HepG2 (cell line): ENCODE measurements around the gene ARMH1. TPM values are rescaled to one million over a fixed set of nuclear protein-coding genes. Genes with fewer than 3 reads are reported as not detected.

Experiments used
- ATAC-seq: fragments of 200-7000 bp; cut with Tn5 transposase; 3 replicates; pipeline ENCODE4 v1.9.1; 2020; ENCODE audit warnings: mild to moderate bottlenecking, moderate library complexity
- BruUV-seq: library from RNA; stranded (reverse); fragments of 400-500 nt; replicated peaks from 2 replicates; lab custom pipeline; 2021; lab: Mats Ljungman, UMichigan
- CTCF ChIA-PET: fragments of 300-600 bp; formaldehyde crosslinking; extraction: SDS; loops from one replicate; lab custom pipeline; 2021; ENCODE audit warnings: low total read pairs, inconsistent platforms, low intra/inter-chr PET ratio; lab: Yijun Ruan, JAX
- POLR2A ChIA-PET: fragments of 350-600 bp; sonication (Branson Sonifier 250); formaldehyde crosslinking; loops from one replicate; lab custom pipeline; 2020; ENCODE audit warnings: antibody characterized with exemption, inconsistent platforms; lab: Yijun Ruan, JAX
- DNase-seq: peaks from one replicate; pipeline ENCODE4 v3.0.0-alpha.2; 2015; ENCODE audit warnings: low spot score
- FAIRE-seq: peaks from 3 replicates; lab custom pipeline; 2011; peaks lifted over from hg19 to GRCh38; lab: Jason Lieb, UNC
- H2AFZ ChIP-seq: one replicate; pipeline ENCODE4 v1.6.1; 2011; ENCODE audit warnings: low read length, inconsistent platforms
- H3K27ac ChIP-seq: fragments of 300-600 bp; 3 replicates; pipeline ENCODE4 v1.8.0; 2011; ENCODE audit warnings: mixed run types, mild to moderate bottlenecking, mixed read lengths, low read length, inconsistent platforms; ENCODE audit not compliant: insufficient read depth; ENCODE audit errors: extremely low read length
- H3K27me3 ChIP-seq, 2 experiments: fragments of 200-600 bp in 1 of 2; 2 replicates in 1 of 2; 3 replicates in 1 of 2; pipeline versions ENCODE4 v1.6.0 to v1.8.0; 2011; ENCODE audit warnings: low read length in 2 of 2, mild to moderate bottlenecking in 2 of 2, moderate library complexity in 2 of 2, inconsistent platforms in 1 of 2; ENCODE audit not compliant: insufficient read depth in 2 of 2, control insufficient read depth in 1 of 2
- H3K36me3 ChIP-seq, 2 experiments: fragments of 200-600 bp in 1 of 2; replicated peaks in 1 of 2; 2 replicates in 1 of 2; 3 replicates in 1 of 2; pipeline versions ENCODE4 v1.5.1 to v1.8.0; 2011; ENCODE audit warnings: low read length in 2 of 2, inconsistent platforms in 1 of 2; ENCODE audit not compliant: insufficient read depth in 2 of 2, control insufficient read depth in 1 of 2
- H3K4me1 ChIP-seq: 2 replicates; pipeline ENCODE4 v1.5.1; 2012; ENCODE audit warnings: low read length, inconsistent platforms; ENCODE audit not compliant: insufficient read depth
- H3K4me2 ChIP-seq: 2 replicates; pipeline ENCODE4 v1.6.0; 2011; ENCODE audit warnings: low read depth, low read length, inconsistent platforms
- H3K4me3 ChIP-seq, 3 experiments: fragments of 200-600 bp in 1 of 3; sonication (generic), shearing (Covaris generic) in 1 of 3; replicated peaks in 1 of 3; 2 replicates each; pipeline ENCODE4 v1.5.1; 2011 to 2016; ENCODE audit warnings: low read length in 3 of 3, inconsistent platforms in 2 of 3, low read depth in 2 of 3, mild to moderate bottlenecking in 2 of 3, control low read depth in 1 of 3, mixed read lengths in 1 of 3; ENCODE audit not compliant: insufficient read depth in 1 of 3
- H3K79me2 ChIP-seq: one replicate; pipeline ENCODE4 v1.6.1; 2011; ENCODE audit warnings: low read length, inconsistent platforms; ENCODE audit not compliant: insufficient read depth
- H3K9ac ChIP-seq: 2 replicates; pipeline ENCODE4 v1.6.0; 2011; ENCODE audit warnings: mild to moderate bottlenecking, low read depth, low read length, inconsistent platforms; ENCODE audit not compliant: insufficient read depth
- H3K9me3 ChIP-seq: 2 replicates; pipeline ENCODE4 v1.5.1; 2012; ENCODE audit warnings: mild to moderate bottlenecking, low read length
- H4K20me1 ChIP-seq: 2 replicates; pipeline ENCODE4 v1.6.0; 2011; ENCODE audit warnings: inconsistent platforms, mild to moderate bottlenecking, low read length, moderate library complexity; ENCODE audit not compliant: insufficient read depth
- ARID5B ChIP-seq: IDR thresholded peaks from 2 replicates; pipeline ENCODE4 v1.4.0; 2020; ENCODE audit warnings: mild to moderate bottlenecking, missing genetic modification reagents
- CERS6 ChIP-seq: sonication (generic); formaldehyde crosslinking; IDR thresholded peaks from 2 replicates; pipeline ENCODE4 v1.5.0; 2020; ENCODE audit warnings: missing genetic modification reagents
- ETV5 ChIP-seq: IDR thresholded peaks from 2 replicates; pipeline ENCODE4 v1.6.1; 2018; ENCODE audit warnings: missing biosample characterization, missing genetic modification reagents, inconsistent platforms, borderline replicate concordance
- FOXA1 ChIP-seq, 2 experiments: fragments of 450-650 bp in 1 of 2; sonication (generic) in 1 of 2; formaldehyde crosslinking in 1 of 2; IDR thresholded peaks; 2 replicates each; pipeline versions ENCODE4 v1.4.0 to v1.6.1; 2016 to 2020; ENCODE audit warnings: missing genetic modification reagents in 1 of 2
- PATZ1 ChIP-seq: sonication (generic); formaldehyde crosslinking; IDR thresholded peaks from 2 replicates; pipeline ENCODE4 v1.4.0; 2020; ENCODE audit warnings: missing genetic modification reagents
- ZBTB33 ChIP-seq: sonication (generic); formaldehyde crosslinking; IDR thresholded peaks from 2 replicates; pipeline ENCODE4 v1.4.0; 2020; ENCODE audit warnings: missing genetic modification reagents
- ZNF180 ChIP-seq: sonication (generic); formaldehyde crosslinking; IDR thresholded peaks from 2 replicates; pipeline ENCODE4 v1.4.0; 2020; ENCODE audit warnings: low read depth, missing genetic modification reagents, borderline replicate concordance
- ZNF260 ChIP-seq: sonication (generic); formaldehyde crosslinking; IDR thresholded peaks from 2 replicates; pipeline ENCODE4 v1.4.0; 2020; ENCODE audit warnings: missing genetic modification reagents, low read depth, mild to moderate bottlenecking, borderline replicate concordance
- ZNF530 ChIP-seq: sonication (generic); formaldehyde crosslinking; IDR thresholded peaks from 2 replicates; pipeline ENCODE4 v1.5.0; 2020; ENCODE audit warnings: low read depth, mild to moderate bottlenecking, missing genetic modification reagents
- ZNF597 ChIP-seq: sonication (generic); formaldehyde crosslinking; IDR thresholded peaks from 2 replicates; pipeline ENCODE4 v1.5.0; 2020; ENCODE audit warnings: missing genetic modification reagents
- ZNF891 ChIP-seq: sonication (generic); formaldehyde crosslinking; IDR thresholded peaks from 2 replicates; pipeline ENCODE4 v1.5.0; 2020; ENCODE audit warnings: mild to moderate bottlenecking, missing genetic modification reagents
- WGBS: methylation state at CpG from one replicate; pipeline ENCODE4 v1.1.6; 2017; ENCODE audit warnings: low lambda C conversion rate; 5-methylcytosine and 5-hydroxymethylcytosine counted together
- in situ Hi-C: cut with HindIII; loops from 2 replicates; pipeline ENCODE4 v1.10.0; 2017; ENCODE audit warnings: low pct_unique_long_range_greater_than_20kb; ENCODE audit not compliant: extremely low pct_ligation_motif_present
- intact Hi-C: fragments of 100-400 bp; cut with micrococcal nuclease; formaldehyde crosslinking; loops from one replicate; pipeline ENCODE4 v1.10.0; 2022; ENCODE audit not compliant: unreplicated experiment
- polyA plus RNA-seq, 8 experiments: library from polyadenylated mRNA; depleted of rRNA in 3 of 8; stranded (reverse) in 7 of 8; unstranded in 1 of 8; fragments of >200 nt; fragmentation: Illumina TruSeq in 4 of 8; extraction: Trizol in 4 of 8; gene quantifications; 2 replicates each; pipeline versions ENCODE4 v1.2.1 to v1.2.3, GENCODE V29; 2011 to 2016; ENCODE audit warnings: low read depth in 4 of 8, missing spikeins in 1 of 8, mixed read lengths in 1 of 8; ENCODE audit not compliant: insufficient read depth in 1 of 8
- total RNA-seq, 5 experiments: library from RNA; depleted of rRNA; stranded (reverse); fragments of >200 nt; fragmentation: Illumina TruSeq; extraction: Trizol; gene quantifications; 2 replicates each; pipeline ENCODE4 v1.2.3, GENCODE V29; 2016; ENCODE audit warnings: low read depth in 1 of 5

ARMH1 gene
- total and polyA plus RNA-seq, 2 of the 13 experiments (the other 11 are each of a cell fraction or from before 2014, with no cell fraction given): 0.69 TPM; not detected in 1

- no peak overlapping the region for H3K9ac ChIP-seq
- peak; percentile 86 for ATAC-seq
- no peak overlapping the region for H3K4me3 ChIP-seq
- in situ Hi-C loops: no loop called here
- peak; percentile 50 for DNase-seq
- no peak overlapping the region for H3K4me2 ChIP-seq
- no peaks in the 10 kb centered on the region for H3K36me3 ChIP-seq
- no peaks in the 10 kb centered on the region for H3K9me3 ChIP-seq
- no peaks in the 10 kb centered on the region for H4K20me1 ChIP-seq
- H3K79me2 ChIP-seq: no peaks in the 10 kb centered on the region
- ChIA-PET POLR2A (no interaction called here), CTCF (no interaction called here)
- H3K27me3 ChIP-seq: no peaks in the 10 kb centered on the region
- peaks cover 28% of the 10 kb centered on the region for H3K4me1 ChIP-seq
- no TSS peak for BruUV-seq
- no peak overlapping the region for H3K27ac ChIP-seq
- intact Hi-C loops: no loop called here
- FAIRE-seq: no peak
- no peak overlapping the region for H2AFZ ChIP-seq
- whole genome bisulfite sequencing: 63% methylated on average over 7 of the region's 7 CpGs
- TF ChIP-seq ZBTB33 (CRISPR knock-in tag) (no peak), ETV5 (peak; percentile 24; the same call in 1 of the 2 replicates), ZNF180 (CRISPR knock-in tag) (no peak), ZNF597 (CRISPR knock-in tag) (no peak), ZNF260 (no peak), FOXA1 (IDR thresholded peaks at IDR 0.05) (no peak), FOXA1 (CRISPR knock-in tag; IDR thresholded peaks at IDR 0.05) (peak; percentile 29; the same call in 1 of the 2 replicates), PATZ1 (CRISPR knock-in tag) (no peak), ZNF530 (CRISPR knock-in tag) (no peak), CERS6 (no peak), ZNF891 (no peak), ARID5B (CRISPR knock-in tag) (no peak)
These were observed 20.5 kb downstream of the ARMH1 start for GRCh38 chr1:44694863-44695478.
